Natural killer cell (primary cell): Measurements from ENCODE around the gene MXRA7. TPM values are rescaled to one million over a fixed set of nuclear protein-coding genes. Genes with fewer than 3 reads are reported as not detected.
"Not testable (repeated sequence)": the region's sequence is repeated elsewhere in the genome, so short reads cannot be mapped to it uniquely, and the experiment has no call there.

Source experiments
- ATAC-seq, 3 donors: fragments of 150-1000 bp in 2 of 3; fragments of 200-7000 bp in 1 of 3; cut with Tn5 transposase; 1 replicate in 1 of 3; 2 replicates in 2 of 3; pipeline ENCODE4 v1.10.0; 2021; ENCODE audit warnings: mild to moderate bottlenecking in 2 of 3, moderate library complexity in 2 of 3
- DNase-seq, 2 donors: peaks; one replicate each; pipeline versions ENCODE4 v3.0.0 to v3.0.0-alpha.2; 2013 to 2021; ENCODE audit warnings: mixed read lengths in 1 of 2
- H3K27ac ChIP-seq: one replicate; pipeline ENCODE4 v1.5.1; 2013; ENCODE audit warnings: mild to moderate bottlenecking, low read length
- H3K27me3 ChIP-seq: one replicate; pipeline ENCODE4 v1.6.1; 2013; ENCODE audit warnings: low read length; ENCODE audit not compliant: control insufficient read depth, insufficient read depth
- H3K36me3 ChIP-seq: one replicate; pipeline ENCODE4 v1.6.1; 2013; ENCODE audit warnings: low read length; ENCODE audit not compliant: control insufficient read depth, insufficient read depth
- H3K4me1 ChIP-seq: one replicate; pipeline ENCODE4 v1.6.1; 2013; ENCODE audit warnings: low read length; ENCODE audit not compliant: control insufficient read depth, insufficient read depth
- H3K4me3 ChIP-seq: one replicate; pipeline ENCODE4 v1.5.1; 2013; ENCODE audit warnings: low read length
- H3K9me3 ChIP-seq: one replicate; pipeline ENCODE4 v1.6.1; 2013; ENCODE audit warnings: low read length; ENCODE audit not compliant: control insufficient read depth, insufficient read depth
- H3K27ac Mint-ChIP-seq, 2 donors: one replicate each; pipeline ENCODE4 v1.8.0; 2022; ENCODE audit warnings: mild to moderate bottlenecking in 2 of 2, mixed read lengths in 2 of 2, moderate library complexity in 1 of 2
- H3K27me3 Mint-ChIP-seq, 2 donors: one replicate each; pipeline ENCODE4 v1.8.0; 2022; ENCODE audit warnings: low read depth in 2 of 2, mixed read lengths in 2 of 2
- H3K36me3 Mint-ChIP-seq: one replicate; pipeline ENCODE4 v1.8.0; 2022; ENCODE audit warnings: mixed read lengths
- H3K4me1 Mint-ChIP-seq, 2 donors: one replicate each; pipeline ENCODE4 v1.8.0; 2022; ENCODE audit warnings: mixed read lengths in 2 of 2
- H3K4me3 Mint-ChIP-seq: one replicate; pipeline ENCODE4 v1.8.0; 2022; ENCODE audit warnings: mild to moderate bottlenecking, moderate library complexity, mixed read lengths
- H3K9me3 Mint-ChIP-seq, 2 donors: one replicate each; pipeline ENCODE4 v1.8.0; 2022; ENCODE audit warnings: mixed read lengths in 2 of 2
- WGBS: methylation state at CpG from one replicate; pipeline ENCODE4 v1.1.7; 2013; ENCODE audit warnings: missing lambda C conversion rate; ENCODE audit not compliant: insufficient coverage; 5-methylcytosine and 5-hydroxymethylcytosine counted together
- intact Hi-C: fragments of 100-400 bp; cut with micrococcal nuclease; formaldehyde crosslinking; loops from one replicate; pipeline ENCODE4 v1.14.2; 2022
- total RNA-seq, 4 donors: library from RNA; stranded (reverse); fragments of 120-200 nt in 1 of 4; gene quantifications; one replicate each; pipeline versions ENCODE4 v1.2.3 to v1.2.4, GENCODE V29; 2013 to 2022
- TF ChIP-seq, protein P1 (sequence below): fragments of 200-600 bp; IDR thresholded peaks from one replicate; pipeline ENCODE4 v1.8.0; 2022; ENCODE audit warnings: antibody characterized with exemption

The MXRA7 gene
- total RNA-seq, 3 donors from 2014 or later (not counting 1 experiment from before 2014, with no cell fraction given): 31.6 to 47.6 (median 46.5) TPM

- H3K36me3 Mint-ChIP-seq: peaks cover 7% of the 10 kb centered on the region
These were observed 4.2 kb upstream of the MXRA7 start for GRCh38 chr17:76714822-76715495.

GRCh38 chr17:76714336-76714735 is 3.6 kb upstream of the MXRA7 start:
- Mint-ChIP-seq H3K27me3 (no peaks in the 10 kb centered on the region), H3K9me3 (no peaks in the 10 kb centered on the region), H3K4me1 (peaks cover 23 to 52% of the 10 kb centered on the region in 2 donors), H3K36me3 (peaks cover 7% of the 10 kb centered on the region), H3K27ac (peak overlapping the region; percentile 94 to 99), H3K4me3 (peak overlapping the region; percentile 55)
- Histone ChIP-seq H3K4me3 (no peak overlapping the region), H3K9me3 (no peaks in the 10 kb centered on the region), H3K27ac (no peak overlapping the region), H3K36me3 (peaks cover 37% of the 10 kb centered on the region), H3K27me3 (no peaks in the 10 kb centered on the region), H3K4me1 (peaks cover 46% of the 10 kb centered on the region)
- DNase-seq (no peak), ATAC-seq (no peak)
- 91% methylated on average over 5 of the region's 5 CpGs for WGBS
- intact Hi-C loops: no loop called here
- TF ChIP-seq, protein P1, sequence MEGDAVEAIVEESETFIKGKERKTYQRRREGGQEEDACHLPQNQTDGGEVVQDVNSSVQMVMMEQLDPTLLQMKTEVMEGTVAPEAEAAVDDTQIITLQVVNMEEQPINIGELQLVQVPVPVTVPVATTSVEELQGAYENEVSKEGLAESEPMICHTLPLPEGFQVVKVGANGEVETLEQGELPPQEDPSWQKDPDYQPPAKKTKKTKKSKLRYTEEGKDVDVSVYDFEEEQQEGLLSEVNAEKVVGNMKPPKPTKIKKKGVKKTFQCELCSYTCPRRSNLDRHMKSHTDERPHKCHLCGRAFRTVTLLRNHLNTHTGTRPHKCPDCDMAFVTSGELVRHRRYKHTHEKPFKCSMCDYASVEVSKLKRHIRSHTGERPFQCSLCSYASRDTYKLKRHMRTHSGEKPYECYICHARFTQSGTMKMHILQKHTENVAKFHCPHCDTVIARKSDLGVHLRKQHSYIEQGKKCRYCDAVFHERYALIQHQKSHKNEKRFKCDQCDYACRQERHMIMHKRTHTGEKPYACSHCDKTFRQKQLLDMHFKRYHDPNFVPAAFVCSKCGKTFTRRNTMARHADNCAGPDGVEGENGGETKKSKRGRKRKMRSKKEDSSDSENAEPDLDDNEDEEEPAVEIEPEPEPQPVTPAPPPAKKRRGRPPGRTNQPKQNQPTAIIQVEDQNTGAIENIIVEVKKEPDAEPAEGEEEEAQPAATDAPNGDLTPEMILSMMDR: no peak

More at GRCh38 chr17:76714822-76715495, 4.2 kb upstream of the MXRA7 start:
- intact Hi-C loops: loop anchor here (1.0 to 5.0 kb wide), 3 partner anchors 33 to 192 kb away; no protein-coding TSS in a partner anchor
- Mint-ChIP-seq H3K9me3 (no peaks in the 10 kb centered on the region), H3K27me3 (no peaks in the 10 kb centered on the region), H3K4me3 (peak overlapping the region; percentile 89), H3K27ac (peak overlapping the region; percentile 94 to 99), H3K4me1 (peaks cover 23 to 47% of the 10 kb centered on the region in 2 donors)
- Histone ChIP-seq H3K27ac (peak overlapping the region; percentile 86), H3K36me3 (peaks cover 42% of the 10 kb centered on the region), H3K4me1 (peaks cover 40% of the 10 kb centered on the region), H3K9me3 (no peaks in the 10 kb centered on the region), H3K4me3 (no peak overlapping the region), H3K27me3 (no peaks in the 10 kb centered on the region)
- 3% methylated on average over 3 of the region's 4 CpGs for WGBS
- DNase-seq (peak; percentile 68 to 85), ATAC-seq (no peak)
- TF ChIP-seq, protein P1: peak; percentile 93

DNA sequence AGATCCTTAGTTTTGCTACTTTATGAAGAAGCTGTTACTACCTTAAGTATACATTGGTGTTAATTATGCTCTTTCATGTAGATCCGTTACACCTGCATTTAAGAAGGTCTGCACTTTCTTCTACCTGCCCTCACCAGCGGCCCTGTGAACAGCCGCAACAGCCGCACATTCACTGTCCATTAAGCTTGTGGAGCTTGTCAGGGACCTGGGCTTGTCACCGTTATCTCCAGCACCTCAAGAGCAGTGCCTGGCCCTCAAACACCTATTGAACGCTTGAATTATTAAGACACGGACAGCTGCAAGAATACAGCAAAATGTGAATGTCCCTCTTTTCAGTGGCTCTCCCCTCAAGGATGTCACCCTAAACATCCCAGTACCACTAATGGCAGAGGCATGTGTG is 3.0 kb upstream of the MXRA7 start:
- Histone ChIP-seq H3K9me3 (no peaks in the 10 kb centered on the region), H3K4me1 (peaks cover 52% of the 10 kb centered on the region), H3K4me3 (no peak overlapping the region), H3K36me3 (peaks cover 32% of the 10 kb centered on the region), H3K27me3 (no peaks in the 10 kb centered on the region), H3K27ac (no peak overlapping the region)
- ATAC-seq (no peak), DNase-seq (no peak)
- Mint-ChIP-seq H3K36me3 (peaks cover 7% of the 10 kb centered on the region), H3K27ac (peak overlapping the region; percentile 94 to 99), H3K27me3 (no peaks in the 10 kb centered on the region), H3K4me3 (peak overlapping the region; percentile 55), H3K9me3 (no peaks in the 10 kb centered on the region), H3K4me1 (peaks cover 23 to 55% of the 10 kb centered on the region in 2 donors)
- intact Hi-C loops: no loop called here
- 98% methylated on average over 7 of the region's 7 CpGs for WGBS
- TF ChIP-seq, protein P1: no peak

GRCh38 chr17:76712321-76712720 is 1.6 kb upstream of the MXRA7 start:
- H3K4me3 ChIP-seq, H3K27me3 Mint-ChIP-seq, ATAC-seq, H3K9me3 ChIP-seq, DNase-seq, H3K9me3 Mint-ChIP-seq, H3K36me3 Mint-ChIP-seq, H3K27ac ChIP-seq, intact Hi-C loops, H3K27me3 ChIP-seq: not testable (repeated sequence)
- Histone ChIP-seq H3K4me1 (peaks cover 53% of the 10 kb centered on the region), H3K36me3 (peaks cover 21% of the 10 kb centered on the region)
- 98% methylated on average over 7 of the region's 7 CpGs for WGBS
- peaks cover 23 to 67% of the 10 kb centered on the region in 2 donors for H3K4me1 Mint-ChIP-seq
- peak overlapping the region; percentile 32 for H3K4me3 Mint-ChIP-seq
- peak overlapping the region in 1 of 2 donors; percentile 99 for H3K27ac Mint-ChIP-seq

- H3K27me3 Mint-ChIP-seq, H3K36me3 Mint-ChIP-seq, H3K36me3 ChIP-seq, H3K9me3 ChIP-seq, intact Hi-C loops, H3K27me3 ChIP-seq, H3K9me3 Mint-ChIP-seq, H3K27ac ChIP-seq: not testable (repeated sequence)
- H3K4me3 Mint-ChIP-seq: peak overlapping the region; percentile 78
- H3K4me3 ChIP-seq: peak overlapping the region; percentile 34
- peak; percentile 36 to 49 for DNase-seq
- H3K4me1 Mint-ChIP-seq: peaks cover 6 to 57% of the 10 kb centered on the region in 2 donors
- peak overlapping the region; percentile 41 to 52 for H3K27ac Mint-ChIP-seq
- H3K4me1 ChIP-seq: peaks cover 32% of the 10 kb centered on the region
- WGBS: 13% methylated on average over 42 of the region's 79 CpGs
- peak; percentile 11 to 22 (median 13) for ATAC-seq
These were observed 558 bp downstream of the MXRA7 start for GRCh38 chr17:76709951-76710862.
